ENCODE results near the gene TRIM22. TPM values are rescaled to one million over a fixed set of nuclear protein-coding genes. Genes with fewer than 3 reads are reported as not detected.

The TRIM22 gene
- polyA plus RNA-seq, 3 donors, result 122 to 277 (median 132) TPM

DNA sequence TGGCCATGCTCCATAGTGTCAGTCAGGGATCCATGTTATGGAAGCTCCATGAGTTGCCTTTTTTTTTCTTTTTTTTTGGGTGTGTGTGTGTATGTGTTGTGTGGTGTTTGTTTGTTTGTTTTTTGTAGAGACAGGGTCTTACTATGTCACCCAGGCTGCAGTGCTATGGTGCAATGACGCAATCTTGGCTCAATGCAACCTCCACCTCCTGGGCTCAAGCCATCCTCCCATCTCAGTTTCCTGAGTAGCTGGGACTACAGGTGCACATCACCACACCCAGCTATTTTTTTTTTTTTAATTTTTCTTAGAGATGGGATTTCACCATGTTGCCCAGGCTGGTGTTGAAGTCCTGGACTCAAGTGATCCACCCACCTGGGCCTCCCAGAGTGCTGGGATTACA lies 1.1 kb upstream of the TRIM22 start:
- H3K36me3 Mint-ChIP-seq, result peaks cover 3 to 8% of the 10 kb centered on the region in 2 donors
- peaks cover 40 to 44% of the 10 kb centered on the region in 2 donors for H3K4me1 ChIP-seq (ENCODE audit: control insufficient read depth in 1 of 2, insufficient read depth in 2 of 2, low read length in 2 of 2)
- no peaks in the 10 kb centered on the region for H3K27me3 ChIP-seq (ENCODE audit: control insufficient read depth in 2 of 2, insufficient read depth in 2 of 2, low read length in 2 of 2)
- H3K4me1 Mint-ChIP-seq, result peaks cover 48% of the 10 kb centered on the region
- no peak for TF ChIP-seq CTCF (IDR thresholded peaks at IDR 0.05)
- no peak overlapping the region for H3K4me3 Mint-ChIP-seq
- H3K4me3 ChIP-seq (replicated peaks in 1 of 3; ENCODE audit: low read depth in 2 of 3, low read length in 3 of 3), result peak overlapping the region in 1 of 3 experiments; percentile 13
- no peaks in the 10 kb centered on the region for H3K9me3 ChIP-seq (replicated peaks in 1 of 2; ENCODE audit: control insufficient read depth in 1 of 2, insufficient read depth in 1 of 2, low read length in 2 of 2)
- intact Hi-C loops (cut with micrococcal nuclease), result loop anchor here (5.0 kb wide), 2 partner anchors 66 to 129 kb away; no protein-coding TSS in a partner anchor
- H3K27me3 Mint-ChIP-seq (ENCODE audit: low read depth in 3 of 3), result no peaks in the 10 kb centered on the region
- peaks cover 0 to 5% of the 10 kb centered on the region in 2 donors for H3K36me3 ChIP-seq (replicated peaks in 1 of 2; ENCODE audit: control insufficient read depth in 1 of 2, insufficient read depth in 2 of 2, low read length in 2 of 2)
- peaks cover 65% of the 10 kb centered on the region for H3K79me2 ChIP-seq (ENCODE audit: insufficient read depth, low read length)
- DNase-seq, result no peak
- WGBS (ENCODE audit: insufficient coverage), result no CpG with 5 or more reads among the region's 1 CpG
- peaks cover 6% of the 10 kb centered on the region for H4K20me1 ChIP-seq (ENCODE audit: insufficient read depth, low read length)
- H3K9me3 Mint-ChIP-seq, result peaks cover 0 to 3% (median 0%) of the 10 kb centered on the region in 7 donors
- H2AFZ ChIP-seq (ENCODE audit: insufficient read depth, low read depth, low read length, poor library complexity, severe bottlenecking), result no peak overlapping the region
- peak overlapping the region; percentile 43 to 92 for H3K27ac ChIP-seq (ENCODE audit: low read depth in 1 of 2, low read length in 2 of 2)
- H3K9ac ChIP-seq (ENCODE audit: insufficient read depth, low read length, poor library complexity, severe bottlenecking), result no peak overlapping the region
- H3K4me2 ChIP-seq (replicated peaks; ENCODE audit: extremely low read depth, low read length, poor library complexity, severe bottlenecking), result no peak overlapping the region
- H3K27ac Mint-ChIP-seq, result peak overlapping the region; percentile 70 to 100 (median 98)

DNA sequence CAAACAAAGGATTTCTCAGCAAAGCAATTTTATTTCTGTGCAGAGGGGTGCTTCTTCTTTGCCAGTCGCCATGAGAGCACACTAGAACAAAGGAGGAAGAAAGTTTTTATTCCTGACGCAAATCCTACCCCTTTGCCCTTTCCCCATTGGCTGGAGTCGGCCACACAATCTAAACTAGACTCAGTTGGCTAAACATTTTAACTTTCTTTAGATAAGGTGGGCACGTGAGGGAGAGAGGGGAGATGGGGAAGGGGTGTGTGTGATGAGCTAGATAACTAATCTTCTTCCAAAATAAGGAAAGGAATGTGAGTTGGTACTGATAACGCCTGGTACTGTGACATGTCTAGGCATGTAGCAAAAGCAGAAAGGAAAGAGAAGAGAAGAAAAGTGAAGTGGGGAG lies 626 bp downstream of the TRIM22 start:
- Histone ChIP-seq H3K27me3 (ENCODE audit: control insufficient read depth in 2 of 2, insufficient read depth in 2 of 2, low read length in 2 of 2) (no peaks in the 10 kb centered on the region), H3K9me3 (replicated peaks in 1 of 2; ENCODE audit: control insufficient read depth in 1 of 2, insufficient read depth in 1 of 2, low read length in 2 of 2) (no peaks in the 10 kb centered on the region), H3K4me2 (replicated peaks; ENCODE audit: extremely low read depth, low read length, poor library complexity, severe bottlenecking) (peak overlapping the region; percentile 94), H3K4me3 (replicated peaks in 1 of 3; ENCODE audit: low read depth in 2 of 3, low read length in 3 of 3) (peak overlapping the region; percentile 82 to 100 (median 83)), H3K27ac (ENCODE audit: low read depth in 1 of 2, low read length in 2 of 2) (peak overlapping the region; percentile 81 to 92), H2AFZ (ENCODE audit: insufficient read depth, low read depth, low read length, poor library complexity, severe bottlenecking) (peak overlapping the region; percentile 58), H3K9ac (ENCODE audit: insufficient read depth, low read length, poor library complexity, severe bottlenecking) (peak overlapping the region; percentile 73), H3K79me2 (ENCODE audit: insufficient read depth, low read length) (peaks cover 73% of the 10 kb centered on the region), H4K20me1 (ENCODE audit: insufficient read depth, low read length) (peaks cover 23% of the 10 kb centered on the region), H3K36me3 (replicated peaks in 1 of 2; ENCODE audit: control insufficient read depth in 1 of 2, insufficient read depth in 2 of 2, low read length in 2 of 2) (peaks cover 8 to 22% of the 10 kb centered on the region in 2 donors), H3K4me1 (ENCODE audit: control insufficient read depth in 1 of 2, insufficient read depth in 2 of 2, low read length in 2 of 2) (peaks cover 38 to 40% of the 10 kb centered on the region in 2 donors)
- peak overlapping the region; percentile 90 to 97 for H3K4me3 Mint-ChIP-seq
- intact Hi-C loops (cut with micrococcal nuclease), result loop anchor here in 1 of 2 donors (5.0 kb wide), 1 partner anchor 58 kb away; no protein-coding TSS in a partner anchor
- H3K27ac Mint-ChIP-seq, result peak overlapping the region; percentile 96 to 100 (median 99)
- no peaks in the 10 kb centered on the region for H3K27me3 Mint-ChIP-seq (ENCODE audit: low read depth in 3 of 3)
- no CpG with 5 or more reads among the region's 5 CpGs for WGBS (ENCODE audit: insufficient coverage)
- H3K4me1 Mint-ChIP-seq, result peaks cover 49% of the 10 kb centered on the region
- TF ChIP-seq CTCF (IDR thresholded peaks at IDR 0.05), result no peak
- H3K9me3 Mint-ChIP-seq, result peaks cover 0 to 3% (median 0%) of the 10 kb centered on the region in 7 donors
- DNase-seq, result peak in 2 of 3 donors; percentile 38 to 41
- H3K36me3 Mint-ChIP-seq, result peaks cover 12 to 17% of the 10 kb centered on the region in 2 donors
